NCI-H2107 (cell line): ENCODE results near the gene CACNA1C.
"Not testable (repeated sequence)": the region's sequence is repeated elsewhere in the genome, so short reads cannot be mapped to it uniquely, and the experiment has no call there.

ENCODE experiments used
- DNase-seq: peaks from one replicate; lab custom pipeline; 2025; lab: John Stamatoyannopoulos, UW

CACNA1C gene

DNA sequence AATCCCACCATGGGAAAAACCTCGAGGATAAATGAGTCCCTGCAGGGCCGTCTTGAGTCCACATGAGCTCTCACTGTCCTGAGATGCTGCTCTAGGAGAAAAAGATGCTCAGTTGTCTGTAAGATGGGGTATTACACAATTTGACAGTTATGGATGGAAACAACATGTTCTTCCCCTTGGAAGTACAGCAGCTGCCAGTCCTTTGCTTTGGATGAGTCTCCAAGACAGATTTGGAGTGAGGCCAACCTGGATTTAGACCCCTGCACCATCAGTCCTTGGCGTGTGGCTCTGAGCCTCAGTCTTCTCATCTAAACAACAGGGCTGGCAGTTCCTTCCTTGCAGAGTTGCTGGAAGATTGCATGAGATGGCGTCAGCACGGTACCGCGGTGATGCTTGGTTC, 432.9 kb downstream of the CACNA1C start:
- no peak for DNase-seq

DNA sequence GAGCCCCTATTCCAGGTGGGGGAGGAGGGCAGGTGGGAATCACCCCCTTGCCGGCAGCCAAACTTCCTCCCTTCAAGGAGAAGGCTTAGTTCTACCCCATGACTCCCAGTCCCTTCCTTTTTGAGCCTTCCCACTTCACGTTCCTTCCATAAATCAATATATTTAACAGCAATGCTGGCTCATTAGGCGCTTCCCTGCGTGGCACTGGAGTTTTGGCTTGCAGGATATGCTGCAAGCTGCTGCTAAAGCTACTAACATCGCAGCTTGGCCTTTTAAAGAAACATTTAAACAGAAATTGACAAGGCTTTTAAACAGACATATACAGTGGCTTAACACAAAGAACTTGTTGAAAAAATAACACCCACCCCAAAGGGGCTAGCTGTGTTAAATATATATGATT, 434.0 kb downstream of the CACNA1C start:
- no peak for DNase-seq

DNA sequence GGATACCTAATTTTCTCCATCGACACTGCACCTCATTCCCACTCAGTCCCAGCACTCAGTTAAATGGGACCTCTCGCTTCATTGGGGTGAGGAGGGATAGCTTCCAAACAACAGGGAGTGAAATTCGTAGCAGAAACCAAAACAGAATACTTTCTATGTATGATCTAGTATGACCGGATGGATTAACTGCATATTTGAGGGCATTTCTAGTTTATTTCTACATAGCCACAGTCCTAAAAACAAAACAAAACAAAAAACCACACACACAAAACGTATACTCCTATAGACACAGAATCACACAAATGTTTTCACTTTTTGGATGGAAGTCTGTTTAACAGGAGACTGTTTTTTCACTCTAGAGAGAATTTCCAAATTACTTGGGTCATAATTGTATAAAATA, 434.5 kb downstream of the CACNA1C start:
- DNase-seq, result no peak

DNA sequence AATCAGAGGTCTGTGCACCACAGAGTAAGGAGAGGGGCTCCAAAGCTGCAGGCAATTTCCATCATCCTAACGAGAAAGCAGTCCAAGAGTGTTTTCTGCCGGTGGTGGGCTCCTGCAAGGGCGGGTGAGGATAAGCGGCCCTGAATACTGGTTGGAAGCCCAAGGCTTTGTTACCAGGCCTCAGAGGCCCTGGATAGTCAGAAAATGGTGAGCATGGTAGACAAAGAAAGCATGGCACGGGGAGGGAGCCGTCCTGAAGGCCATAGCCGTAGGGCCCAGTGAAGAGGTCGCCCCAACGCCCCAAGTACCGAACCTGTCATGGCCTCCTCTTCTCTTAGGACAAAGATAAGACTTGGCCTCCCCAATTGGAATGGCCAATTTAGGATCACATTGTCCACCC, 435.3 kb downstream of the CACNA1C start:
- no peak for DNase-seq

DNA sequence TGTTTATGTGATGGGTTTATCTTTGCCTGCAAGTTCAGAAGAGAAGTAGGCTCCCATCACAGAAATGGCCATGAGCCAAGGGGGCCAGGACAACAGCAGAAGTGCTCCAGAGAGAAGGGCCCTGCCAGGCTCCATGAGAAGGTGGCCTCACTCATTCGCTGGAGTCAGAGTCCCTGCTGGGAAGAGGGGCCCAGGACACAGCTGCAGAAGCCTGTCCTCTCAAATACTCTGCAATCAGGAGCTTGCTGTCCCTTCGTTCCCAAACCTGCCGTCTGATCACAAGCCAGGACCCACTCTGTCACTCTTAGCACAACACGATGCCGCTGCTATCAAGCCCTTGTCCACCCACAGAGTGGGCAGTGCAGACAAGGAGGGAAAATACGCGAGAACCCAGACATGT, 435.8 kb downstream of the CACNA1C start:
- no peak for DNase-seq

DNA sequence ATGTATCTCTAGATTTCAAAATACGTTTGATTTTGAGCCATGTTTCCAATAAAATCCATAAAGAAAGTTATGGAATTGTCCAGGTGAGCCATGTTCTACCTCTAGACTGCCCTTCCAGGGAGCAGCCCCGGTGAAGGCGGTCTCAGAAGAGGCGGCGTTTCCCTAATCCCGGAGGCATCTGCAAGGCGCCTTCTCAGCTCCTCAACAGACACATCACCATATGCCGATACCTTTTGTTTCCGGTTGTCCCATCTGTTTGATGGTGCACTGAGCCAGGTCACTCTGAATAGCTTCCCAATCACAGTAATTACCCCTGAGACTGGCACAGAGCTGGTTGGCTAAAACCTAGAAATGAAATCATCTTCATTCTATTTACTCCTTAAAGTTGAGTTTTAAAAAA, 436.5 kb downstream of the CACNA1C start:
- DNase-seq, result no peak

DNA sequence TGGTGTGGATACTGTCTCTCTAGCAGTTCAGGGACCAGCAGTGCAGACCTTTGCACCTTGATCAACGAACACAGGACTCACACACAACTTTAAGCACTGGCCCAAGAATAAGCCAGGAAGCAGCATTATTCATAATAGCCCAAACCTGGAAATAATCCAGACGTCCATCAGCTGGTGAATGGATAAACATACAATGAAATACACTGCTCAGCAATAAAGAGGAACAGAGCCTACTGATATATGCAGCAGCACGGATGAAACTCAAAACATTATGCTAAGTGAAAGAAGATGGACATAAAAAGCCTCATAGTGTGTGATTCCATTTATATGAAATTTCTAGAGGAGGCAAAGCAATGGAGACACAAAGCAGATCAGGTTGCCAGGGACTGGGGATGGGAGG, 438.0 kb downstream of the CACNA1C start:
- DNase-seq, result no peak

DNA sequence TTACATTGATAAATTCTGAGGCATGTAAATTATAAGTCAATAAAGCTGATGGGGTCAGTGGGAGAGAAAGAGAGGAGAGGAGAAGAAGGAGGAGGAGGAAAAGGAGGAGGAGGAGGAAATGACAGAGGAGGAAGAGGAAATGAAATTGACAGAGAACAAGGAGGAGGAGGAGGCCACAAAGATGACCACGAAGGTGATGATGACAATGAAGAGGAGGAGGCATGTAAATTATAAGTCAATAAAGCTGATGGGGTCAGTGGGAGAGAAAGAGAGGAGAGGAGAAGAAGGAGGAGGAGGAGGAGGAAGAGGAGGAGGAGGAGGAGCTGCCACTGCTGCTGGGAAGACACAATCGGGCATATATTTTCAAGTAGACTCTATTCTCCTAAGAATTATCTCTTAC, 438.6 kb downstream of the CACNA1C start:
- DNase-seq, result not testable (repeated sequence)

DNA sequence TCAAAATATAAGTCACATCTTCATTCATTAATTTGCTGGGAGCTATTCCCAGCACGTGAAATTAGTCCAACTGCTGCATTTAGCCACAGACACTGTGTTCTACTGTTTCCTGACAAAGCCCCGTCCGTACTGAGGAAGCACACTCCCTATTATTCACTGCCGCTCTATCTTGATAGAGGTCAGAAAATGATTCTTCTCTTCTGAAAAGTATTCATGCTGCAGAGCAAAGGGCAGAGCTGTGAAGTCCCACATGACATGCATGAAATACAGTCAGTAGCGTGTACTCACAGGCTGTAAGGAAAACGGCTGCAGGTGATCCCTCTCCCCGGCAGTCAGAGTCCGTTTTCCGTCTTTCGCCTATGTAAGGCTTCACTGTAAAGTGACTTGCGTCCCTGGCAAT, 439.4 kb downstream of the CACNA1C start:
- no peak for DNase-seq

DNA sequence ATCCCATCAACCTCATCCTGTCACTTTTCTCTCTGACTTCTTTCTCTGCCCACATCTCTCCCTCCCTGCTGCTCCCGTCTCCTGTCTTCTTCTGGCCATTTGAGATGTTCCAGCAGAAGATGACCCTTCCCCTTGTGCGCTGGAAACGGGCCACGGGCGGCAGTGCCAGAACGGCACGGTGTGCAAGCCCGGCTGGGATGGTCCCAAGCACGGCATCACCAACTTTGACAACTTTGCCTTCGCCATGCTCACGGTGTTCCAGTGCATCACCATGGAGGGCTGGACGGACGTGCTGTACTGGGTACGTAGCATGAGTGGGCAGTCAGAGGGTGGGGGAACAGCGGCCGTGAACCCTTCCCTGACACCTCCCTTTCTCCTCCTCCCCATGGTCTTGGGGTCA, 440.3 kb downstream of the CACNA1C start:
- DNase-seq, result no peak

DNA sequence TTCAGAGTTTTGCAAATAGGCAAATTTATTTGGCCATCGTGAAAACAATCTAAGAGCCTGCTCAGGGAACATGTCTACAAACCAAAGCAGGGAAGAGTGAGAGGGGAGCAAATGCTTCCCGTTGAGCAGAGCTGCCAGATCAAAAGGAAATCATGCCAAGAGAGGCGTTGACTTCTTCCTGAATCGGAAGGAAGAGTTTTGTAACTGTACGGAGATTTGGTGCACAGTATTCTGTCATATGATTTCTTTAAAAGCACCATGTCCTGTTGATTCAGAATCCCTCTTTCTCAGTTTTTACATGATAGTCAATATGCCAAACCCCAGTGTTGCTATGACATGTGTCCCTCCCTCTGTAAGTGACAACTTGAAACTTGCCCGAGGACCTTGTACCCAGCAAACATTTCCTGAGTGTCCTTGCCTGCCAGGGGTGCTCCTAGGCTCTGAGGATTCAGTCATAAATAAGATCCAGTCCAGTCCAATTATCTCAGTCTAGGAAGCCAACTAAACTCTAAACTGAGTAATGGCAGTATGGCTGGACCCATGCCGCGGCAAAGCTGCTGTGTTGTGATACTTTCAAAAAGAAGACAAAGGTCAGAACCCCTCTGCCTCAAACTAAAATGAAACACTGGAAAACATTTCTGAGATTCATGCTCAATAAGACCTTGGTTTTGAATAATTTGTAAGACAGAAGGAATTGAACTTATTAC, 441.9 kb downstream of the CACNA1C start:
- DNase-seq, result no peak

DNA sequence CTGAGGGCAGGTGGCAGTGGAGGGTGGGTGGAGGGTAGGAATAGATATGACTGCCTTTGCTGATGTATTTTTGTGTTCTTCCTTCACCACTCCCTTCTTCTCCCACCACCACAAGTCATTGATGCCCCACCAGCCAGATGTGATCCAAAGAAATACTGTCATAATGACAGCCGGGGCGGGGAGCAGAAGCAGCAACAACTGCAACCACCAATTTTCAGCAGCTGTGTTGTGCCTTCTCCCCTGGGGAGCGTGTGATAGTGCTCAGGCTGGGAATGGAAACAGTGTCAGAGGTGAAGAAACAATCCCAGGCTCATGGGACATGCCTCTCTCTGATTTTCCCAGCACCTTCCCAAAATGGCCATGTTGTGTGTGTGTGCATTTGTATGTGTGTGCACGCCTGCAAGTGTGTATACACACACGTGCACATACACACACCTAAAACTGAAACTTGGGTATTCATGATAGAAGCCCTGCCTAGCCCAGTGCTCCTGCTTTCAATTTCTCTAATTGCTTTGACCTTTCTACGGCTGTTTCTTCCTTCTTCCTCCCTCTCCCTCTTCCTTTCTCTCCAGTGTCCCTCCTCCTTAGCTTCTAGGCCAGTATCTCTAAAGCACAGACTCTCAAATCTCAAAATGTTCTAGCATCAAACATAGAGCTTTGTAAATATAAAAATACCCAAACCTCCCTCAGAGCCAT, 442.8 kb downstream of the CACNA1C start:
- no peak for DNase-seq

DNA sequence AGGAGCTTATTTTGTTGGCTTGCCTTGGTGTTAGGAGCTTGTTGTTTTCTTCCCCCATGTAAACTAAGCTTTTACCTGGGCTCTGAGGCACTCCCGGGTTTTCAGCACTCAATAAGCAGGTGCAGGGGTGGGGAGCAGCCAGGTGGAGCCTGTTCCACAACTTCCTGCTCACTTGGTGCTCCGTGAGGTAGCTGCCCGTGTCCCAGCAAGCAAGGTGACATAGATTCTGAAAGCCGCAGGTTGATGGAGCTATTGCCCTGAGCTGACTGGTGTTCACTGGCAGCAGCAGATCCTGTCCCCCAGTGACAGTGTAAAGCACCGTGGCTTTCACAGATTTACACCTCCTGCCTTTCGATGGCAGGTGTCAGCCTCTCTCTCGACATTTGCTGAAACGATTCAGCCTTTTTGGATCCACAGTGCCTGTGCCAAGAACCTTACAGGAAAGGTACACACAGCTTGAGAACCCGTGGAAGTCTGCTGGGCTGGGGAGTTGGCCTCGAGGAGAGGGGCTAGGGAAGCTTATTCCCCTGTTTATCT, 446.2 kb downstream of the CACNA1C start:
- DNase-seq, result peak; percentile 36

DNA sequence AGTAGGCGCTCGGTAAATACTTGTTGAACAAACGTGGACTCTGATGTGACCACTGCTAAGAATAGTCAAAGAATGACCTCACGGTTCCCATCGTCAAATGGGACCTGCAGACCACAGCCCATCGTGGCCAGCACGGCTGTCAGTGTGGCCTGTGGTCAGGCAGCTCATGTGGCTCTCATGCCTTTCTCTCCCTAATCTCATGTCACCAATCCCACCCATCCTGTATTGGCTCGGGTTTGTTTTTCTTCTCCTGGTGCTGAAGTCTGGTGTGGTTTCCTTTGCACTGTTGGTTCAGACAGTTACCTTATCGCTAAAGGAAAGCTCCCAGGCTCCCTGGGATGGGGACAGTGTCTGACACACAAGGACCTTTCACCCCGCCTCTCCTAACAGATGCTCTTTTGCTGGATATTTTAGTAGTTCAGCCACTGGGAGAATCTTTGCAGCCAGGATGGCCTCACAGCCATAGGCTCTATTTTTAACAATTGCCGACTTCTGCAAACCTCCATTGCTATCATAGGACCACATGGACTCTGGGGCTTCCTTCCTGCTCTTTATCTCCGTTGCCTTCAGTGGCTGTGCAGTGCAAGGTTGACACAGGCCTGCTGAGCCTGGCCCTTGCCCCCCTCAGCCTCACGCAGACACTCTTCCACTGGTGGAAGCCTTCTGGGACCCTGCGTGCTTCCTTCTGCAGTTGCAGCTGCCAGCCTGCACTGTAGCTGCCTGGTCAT, 448.8 kb downstream of the CACNA1C start:
- no peak for DNase-seq

DNA sequence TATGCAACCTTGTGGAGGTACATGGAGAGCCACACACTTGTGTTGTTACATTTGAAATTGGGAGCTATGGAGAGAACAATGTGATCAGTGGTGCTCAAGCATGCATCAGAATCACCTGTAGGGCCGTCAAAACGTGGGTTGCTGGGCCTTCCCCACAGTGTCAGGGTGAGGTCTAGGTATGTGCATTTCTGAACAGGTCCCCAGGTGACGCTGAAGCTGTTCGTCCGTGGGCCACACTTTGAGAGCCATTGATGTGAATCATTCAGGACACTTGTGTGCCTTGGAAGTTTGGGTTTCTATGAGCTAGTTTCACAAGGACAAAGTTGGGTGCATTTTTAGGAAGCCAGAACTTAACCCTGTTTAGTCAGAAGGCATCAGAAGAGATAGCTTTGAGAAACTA, 450.2 kb downstream of the CACNA1C start:
- no peak for DNase-seq

DNA sequence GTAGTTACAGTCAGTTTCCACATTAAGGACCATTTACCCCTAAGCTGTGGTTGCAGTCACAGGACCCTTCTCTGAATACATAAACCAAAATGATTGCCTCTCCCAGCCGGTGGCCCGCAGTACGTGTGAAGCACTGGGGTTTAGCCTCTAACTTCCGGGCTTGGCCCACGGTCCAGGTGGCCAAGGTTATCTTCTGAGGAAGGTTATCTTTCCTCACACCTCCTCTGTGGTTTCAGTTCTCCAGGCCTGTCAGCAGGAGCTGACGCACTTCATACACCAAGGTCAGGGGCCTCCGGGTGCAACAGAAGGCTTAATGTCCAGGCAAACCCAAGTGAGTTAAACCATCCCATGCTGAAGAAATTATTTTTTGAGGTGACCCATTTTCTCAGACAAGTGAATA, 451.0 kb downstream of the CACNA1C start:
- DNase-seq, result no peak

DNA sequence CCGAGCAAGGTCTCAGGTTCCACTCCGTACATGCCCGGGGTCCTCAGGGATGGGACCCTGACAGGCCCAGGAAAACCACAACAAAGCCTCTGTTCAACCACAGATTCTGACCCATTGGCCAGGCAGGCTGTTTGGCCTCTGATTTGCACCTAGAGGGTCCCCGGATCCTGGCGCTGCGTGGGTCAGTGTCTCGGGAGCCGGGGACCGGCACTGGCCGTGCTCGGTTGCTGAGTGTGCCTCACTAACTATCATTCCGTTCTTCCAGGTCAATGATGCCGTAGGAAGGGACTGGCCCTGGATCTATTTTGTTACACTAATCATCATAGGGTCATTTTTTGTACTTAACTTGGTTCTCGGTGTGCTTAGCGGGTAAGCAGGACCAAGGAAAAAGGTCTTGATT, 451.8 kb downstream of the CACNA1C start:
- DNase-seq, result no peak

DNA sequence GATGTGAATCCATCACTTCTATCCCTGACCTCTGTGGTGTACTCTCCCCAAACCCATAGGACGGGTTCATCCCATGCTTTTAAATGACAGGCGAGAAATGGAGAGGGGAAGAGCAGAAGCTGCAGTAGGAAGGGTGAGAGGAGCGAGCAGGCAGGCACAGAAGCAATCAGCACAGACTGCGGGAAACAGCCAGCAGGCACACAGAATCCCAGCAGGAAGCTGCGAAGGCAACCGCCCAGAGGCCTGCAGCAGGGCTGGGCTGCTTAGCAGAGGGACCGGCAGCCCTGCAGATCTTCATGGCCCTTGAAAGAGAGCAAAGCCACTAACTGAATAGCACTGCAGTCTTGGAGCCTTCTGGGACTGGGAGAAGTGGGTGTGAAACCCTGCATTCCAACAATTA, 455.0 kb downstream of the CACNA1C start:
- DNase-seq, result no peak

DNA sequence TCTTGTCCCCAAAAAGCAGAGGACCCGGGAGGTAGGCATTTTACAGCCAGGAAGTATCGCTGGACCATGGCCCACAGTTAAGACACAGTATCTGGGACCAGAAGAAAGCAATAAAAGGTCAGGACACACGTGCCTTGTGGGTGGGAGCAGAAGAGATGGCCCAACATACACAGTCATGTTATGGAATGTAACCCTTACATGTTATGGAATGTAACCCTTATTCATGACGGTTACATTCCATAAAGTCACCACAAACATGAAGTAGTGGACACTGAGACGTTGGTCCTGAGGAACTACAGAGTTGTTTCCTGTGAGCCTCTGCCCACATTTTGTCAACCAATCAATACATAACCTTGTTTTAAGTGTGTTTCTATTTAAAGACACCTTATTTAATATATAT, 456.4 kb downstream of the CACNA1C start:
- no peak for DNase-seq

DNA sequence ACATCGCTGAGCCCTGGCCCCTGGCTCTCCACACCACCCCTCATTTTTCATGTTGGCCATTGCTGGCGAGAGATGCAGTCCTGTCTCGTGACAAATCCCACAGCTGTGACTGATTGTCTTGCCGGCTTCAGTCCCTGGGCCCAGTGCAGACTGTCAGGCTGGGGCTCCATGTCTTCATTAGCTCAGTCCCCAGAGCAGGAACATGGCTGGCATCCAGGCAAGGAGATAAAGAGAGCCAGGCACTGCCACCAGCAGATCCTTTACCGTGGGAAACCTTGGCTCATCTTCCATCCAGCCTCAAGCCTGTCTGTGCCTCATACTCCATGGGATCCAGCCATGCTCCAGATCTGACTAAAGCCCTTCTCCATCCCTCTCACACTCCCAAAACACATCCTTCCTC, 457.3 kb downstream of the CACNA1C start:
- DNase-seq, result no peak

DNA sequence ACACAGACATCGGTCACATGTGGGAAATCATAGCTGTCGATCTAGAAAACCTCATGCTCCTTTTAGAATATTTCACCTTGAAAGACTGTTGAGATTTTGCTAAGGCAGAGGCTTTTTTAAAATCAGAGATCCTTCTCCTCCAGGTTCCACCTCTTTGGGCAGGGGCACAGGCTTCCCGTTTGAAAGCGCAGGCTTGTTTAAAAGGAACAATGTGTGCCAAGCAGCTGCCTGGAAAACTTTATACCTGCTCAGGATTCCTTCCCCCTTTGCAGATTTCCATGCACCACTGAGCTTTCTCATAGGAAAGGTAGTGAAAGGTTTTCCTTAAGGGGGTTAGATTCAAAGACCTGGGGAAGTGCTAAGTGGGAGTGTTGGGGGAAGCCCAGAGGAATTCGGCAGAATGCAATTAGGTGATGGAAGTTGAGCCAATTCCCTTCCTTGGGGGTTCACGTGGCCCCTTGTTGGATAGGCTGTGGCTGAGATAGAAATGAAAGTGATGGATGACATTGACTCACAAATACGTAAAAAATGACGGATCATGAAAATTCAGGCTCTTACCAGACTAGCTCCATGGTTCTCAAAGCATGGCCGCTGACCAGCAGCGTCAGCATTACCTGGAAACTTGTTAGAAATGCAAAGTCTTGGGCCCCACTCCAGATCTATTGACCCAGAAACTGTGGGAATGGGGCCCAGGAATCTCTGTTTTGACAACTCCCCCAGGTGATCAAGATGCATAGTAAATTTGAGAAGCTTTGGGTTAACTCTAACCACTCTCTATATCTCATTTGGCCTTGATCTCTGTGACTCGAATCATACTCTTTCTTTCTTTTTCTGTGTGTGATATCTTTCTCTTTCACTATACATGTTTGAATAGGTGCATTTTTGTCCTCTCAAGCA, 460.6 kb downstream of the CACNA1C start:
- DNase-seq, result no peak

DNA sequence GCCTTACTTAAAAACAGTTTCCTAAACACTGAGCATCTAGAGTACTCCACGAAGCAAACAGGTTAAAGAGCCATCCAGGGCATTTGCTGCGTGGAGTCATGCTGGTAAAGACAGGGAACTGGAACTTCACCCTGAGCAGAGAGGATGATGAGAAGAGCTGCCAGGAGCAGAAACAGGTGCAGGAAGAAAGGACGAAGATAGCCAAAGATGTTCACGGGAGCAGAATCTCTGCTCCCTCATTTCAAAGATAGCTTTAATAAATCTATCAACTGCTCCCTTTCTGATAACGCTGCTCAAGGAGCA, 461.2 kb downstream of the CACNA1C start:
- DNase-seq, result no peak
